22Rv1 (cell line): ENCODE results near the gene NRCAM.

Experiments
- ZFX ChIP-seq: fragments of 450-650 bp; IDR thresholded peaks from 2 replicates; pipeline ENCODE4 v1.6.1; 2017; ENCODE audit warnings: antibody characterized with exemption, borderline replicate concordance
- TF ChIP-seq, protein P1 (sequence below): fragments of 450-650 bp; IDR thresholded peaks from 2 replicates; pipeline ENCODE4 v1.5.1; 2017; ENCODE audit warnings: mild to moderate bottlenecking

DNA sequence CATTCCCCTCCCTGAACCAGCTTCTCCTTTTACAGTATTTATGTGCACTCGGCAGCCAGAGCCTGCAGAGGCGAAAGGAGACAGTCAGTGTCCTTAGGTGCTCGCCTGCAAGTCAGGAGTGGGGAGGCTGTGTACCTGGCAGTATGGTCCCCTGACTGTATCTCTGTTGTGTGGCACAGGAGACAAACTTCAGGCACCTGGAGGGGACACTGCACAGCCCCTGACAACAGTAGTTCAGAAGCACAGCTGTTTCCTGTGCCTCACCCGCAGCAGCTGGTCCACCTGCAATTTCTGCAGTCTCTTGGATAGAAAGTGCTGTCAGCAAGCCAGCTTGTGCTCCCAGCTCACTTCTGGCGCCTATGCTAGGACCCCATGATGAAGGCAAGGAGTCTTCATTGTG, 252.7 kb downstream of the NRCAM start:
- TF ChIP-seq, protein P1, sequence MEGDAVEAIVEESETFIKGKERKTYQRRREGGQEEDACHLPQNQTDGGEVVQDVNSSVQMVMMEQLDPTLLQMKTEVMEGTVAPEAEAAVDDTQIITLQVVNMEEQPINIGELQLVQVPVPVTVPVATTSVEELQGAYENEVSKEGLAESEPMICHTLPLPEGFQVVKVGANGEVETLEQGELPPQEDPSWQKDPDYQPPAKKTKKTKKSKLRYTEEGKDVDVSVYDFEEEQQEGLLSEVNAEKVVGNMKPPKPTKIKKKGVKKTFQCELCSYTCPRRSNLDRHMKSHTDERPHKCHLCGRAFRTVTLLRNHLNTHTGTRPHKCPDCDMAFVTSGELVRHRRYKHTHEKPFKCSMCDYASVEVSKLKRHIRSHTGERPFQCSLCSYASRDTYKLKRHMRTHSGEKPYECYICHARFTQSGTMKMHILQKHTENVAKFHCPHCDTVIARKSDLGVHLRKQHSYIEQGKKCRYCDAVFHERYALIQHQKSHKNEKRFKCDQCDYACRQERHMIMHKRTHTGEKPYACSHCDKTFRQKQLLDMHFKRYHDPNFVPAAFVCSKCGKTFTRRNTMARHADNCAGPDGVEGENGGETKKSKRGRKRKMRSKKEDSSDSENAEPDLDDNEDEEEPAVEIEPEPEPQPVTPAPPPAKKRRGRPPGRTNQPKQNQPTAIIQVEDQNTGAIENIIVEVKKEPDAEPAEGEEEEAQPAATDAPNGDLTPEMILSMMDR = no peak
- TF ChIP-seq ZFX = no peak
